ENCODE measurements around the gene KRT82.
A peak's percentile ranks its signal among the peaks of the same experiment; 100 is the strongest.
"Not testable (repeated sequence)": the region's sequence is repeated elsewhere in the genome, so short reads cannot be mapped to it uniquely, and the experiment has no call there.

The KRT82 gene

DNA sequence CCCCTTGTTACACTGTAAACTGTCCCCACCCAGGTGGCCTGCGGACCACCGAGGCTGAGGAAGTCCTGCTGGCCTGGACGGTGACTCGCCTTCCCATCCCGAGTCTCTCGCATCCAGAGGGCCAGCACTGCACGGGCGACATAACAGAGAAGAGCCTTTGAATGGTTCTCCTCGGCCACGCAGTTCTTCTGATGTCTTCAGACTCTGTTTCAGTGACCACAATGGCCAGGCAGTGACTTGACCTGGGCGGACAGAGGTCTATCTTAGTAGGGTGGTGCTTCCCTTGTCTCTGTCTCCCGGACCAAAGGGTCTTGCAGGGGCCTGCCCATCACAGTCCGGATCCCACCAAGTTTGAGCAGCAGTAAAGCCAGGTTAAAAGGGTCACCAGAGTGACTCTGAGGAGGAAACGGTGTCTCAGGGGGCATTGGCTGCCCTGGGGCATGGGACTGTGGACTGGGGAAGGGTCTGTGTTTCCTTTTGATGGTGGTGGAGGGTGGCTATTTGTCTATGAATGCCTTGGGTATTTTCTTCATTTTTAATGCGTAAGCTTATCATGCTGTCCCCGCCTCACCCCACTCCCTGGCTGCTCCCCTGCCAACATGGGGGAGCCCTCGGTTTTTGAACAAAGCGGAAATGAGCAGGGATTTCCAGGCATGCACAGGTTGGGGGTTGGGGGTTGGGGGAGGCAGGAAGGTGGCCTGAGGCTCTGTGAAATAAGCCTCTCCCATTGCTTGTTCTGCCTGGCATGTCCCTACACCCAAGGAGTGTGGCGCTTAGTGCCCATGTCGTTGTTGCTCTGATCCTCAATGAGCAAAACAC is 49.2 kb downstream of the KRT82 start:
- DNase-seq = no peak

DNA sequence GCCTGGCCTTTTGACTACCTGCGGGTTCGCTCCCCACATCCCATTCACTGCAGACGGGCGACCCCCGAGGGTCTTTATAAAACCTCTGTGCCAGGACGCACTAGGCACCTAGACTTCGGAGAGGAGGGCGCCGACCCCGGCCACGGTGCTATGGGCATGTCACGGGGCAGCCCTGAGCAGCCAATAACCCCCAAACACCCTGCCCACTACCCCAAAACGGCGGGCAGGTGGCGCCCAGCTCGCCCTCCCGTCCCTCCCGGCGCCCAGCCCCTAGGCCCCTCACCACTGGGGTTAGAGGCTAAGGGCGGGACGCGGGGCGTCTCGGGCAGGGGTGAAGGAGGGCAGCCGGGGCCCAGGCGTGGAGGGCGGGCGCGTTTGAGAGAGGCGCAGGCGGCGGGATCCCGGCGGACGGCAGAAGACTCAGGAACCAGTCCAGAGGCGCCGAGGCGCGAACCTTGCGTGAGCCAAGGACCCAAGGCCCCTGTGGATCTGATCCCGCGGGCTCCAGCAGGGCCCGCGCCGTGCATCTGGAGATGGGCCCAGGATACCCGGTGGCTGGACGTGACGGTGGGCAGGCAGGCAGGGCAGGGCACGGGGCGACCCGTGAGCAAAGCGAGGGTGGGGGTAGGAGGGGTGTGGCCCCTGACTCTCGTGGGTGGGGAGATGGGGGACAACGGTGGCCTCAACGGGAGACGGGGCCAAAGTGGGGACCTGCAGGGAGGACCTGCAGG is 49.9 kb downstream of the KRT82 start:
- no peak for DNase-seq

DNA sequence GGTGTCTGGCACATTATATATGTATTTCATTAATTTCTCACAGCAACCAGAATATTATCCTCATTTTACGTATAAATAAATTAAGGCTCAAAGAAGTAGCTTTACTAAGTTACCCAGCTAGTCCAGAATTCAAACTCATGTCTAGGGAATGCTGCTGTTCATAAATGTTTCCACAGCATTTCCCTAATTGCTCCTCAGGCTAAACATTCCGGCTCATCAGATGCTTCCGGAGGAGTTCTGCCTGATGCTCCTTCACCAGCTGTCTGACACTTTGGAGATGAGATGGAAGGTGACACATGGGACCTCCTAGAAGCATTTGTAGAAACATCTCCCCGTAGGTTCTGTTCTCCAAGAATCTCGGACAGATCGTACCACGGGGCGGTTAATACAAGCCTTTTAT is 51.0 kb downstream of the KRT82 start:
- no peak for DNase-seq

DNA sequence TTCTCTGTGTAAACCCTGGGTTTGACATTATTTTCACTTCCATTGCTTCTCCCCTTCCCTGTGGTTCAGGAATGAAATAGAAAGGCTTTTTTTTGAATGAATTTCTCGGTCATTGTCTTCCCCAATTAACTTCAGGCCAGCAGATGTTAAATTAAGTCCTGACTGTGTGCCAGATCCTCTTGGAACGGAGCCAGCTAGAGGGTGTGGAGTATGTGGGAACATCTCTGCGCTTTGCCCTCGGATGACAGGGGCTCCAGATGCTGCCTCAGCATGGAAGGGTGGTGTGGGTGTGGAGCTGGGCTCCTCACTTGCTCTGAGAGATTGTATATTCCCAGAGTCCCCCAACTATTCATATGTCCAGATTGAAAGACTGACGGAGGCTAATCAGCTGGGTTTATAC is 51.9 kb downstream of the KRT82 start:
- no peak for DNase-seq

DNA sequence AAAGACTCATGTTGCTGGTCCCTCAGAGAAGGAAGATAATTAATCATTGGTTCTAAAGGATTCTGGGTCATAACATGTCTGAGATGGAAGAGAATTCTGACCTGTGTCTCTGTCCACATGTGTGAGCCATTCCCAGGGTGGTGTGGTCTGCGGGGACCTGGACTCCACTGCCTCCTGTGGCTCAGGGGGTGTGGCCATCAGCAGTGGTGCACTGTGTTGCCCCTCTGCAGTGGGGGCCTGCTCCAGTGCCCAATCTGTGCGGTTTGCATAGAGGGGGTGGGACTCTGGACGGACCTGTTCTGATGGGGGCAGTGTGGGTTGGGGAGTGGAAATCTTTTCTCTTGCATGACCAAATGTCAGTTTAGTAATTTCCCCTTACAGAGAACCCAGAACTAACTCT is 52.4 kb downstream of the KRT82 start:
- DNase-seq = no peak

DNA sequence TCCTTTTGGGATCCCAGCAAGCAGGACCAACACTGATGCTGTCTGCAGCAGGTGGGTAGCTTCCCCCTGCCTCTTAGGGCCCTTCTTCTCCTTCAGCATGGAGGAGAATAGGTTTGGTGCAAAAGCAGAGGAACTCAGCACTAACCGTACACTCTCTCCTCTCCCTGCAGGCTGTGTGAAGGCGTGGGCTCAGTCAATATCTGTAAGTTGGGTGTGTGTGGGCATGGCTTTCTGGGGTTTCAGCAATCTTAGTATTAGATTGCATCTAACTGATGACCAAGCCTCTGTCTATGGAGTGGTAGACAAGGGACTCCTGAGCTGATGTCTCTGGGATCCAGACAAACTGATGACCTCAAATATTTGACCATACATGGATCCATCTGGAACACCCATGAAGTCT is 53.2 kb downstream of the KRT82 start:
- DNase-seq = no peak

DNA sequence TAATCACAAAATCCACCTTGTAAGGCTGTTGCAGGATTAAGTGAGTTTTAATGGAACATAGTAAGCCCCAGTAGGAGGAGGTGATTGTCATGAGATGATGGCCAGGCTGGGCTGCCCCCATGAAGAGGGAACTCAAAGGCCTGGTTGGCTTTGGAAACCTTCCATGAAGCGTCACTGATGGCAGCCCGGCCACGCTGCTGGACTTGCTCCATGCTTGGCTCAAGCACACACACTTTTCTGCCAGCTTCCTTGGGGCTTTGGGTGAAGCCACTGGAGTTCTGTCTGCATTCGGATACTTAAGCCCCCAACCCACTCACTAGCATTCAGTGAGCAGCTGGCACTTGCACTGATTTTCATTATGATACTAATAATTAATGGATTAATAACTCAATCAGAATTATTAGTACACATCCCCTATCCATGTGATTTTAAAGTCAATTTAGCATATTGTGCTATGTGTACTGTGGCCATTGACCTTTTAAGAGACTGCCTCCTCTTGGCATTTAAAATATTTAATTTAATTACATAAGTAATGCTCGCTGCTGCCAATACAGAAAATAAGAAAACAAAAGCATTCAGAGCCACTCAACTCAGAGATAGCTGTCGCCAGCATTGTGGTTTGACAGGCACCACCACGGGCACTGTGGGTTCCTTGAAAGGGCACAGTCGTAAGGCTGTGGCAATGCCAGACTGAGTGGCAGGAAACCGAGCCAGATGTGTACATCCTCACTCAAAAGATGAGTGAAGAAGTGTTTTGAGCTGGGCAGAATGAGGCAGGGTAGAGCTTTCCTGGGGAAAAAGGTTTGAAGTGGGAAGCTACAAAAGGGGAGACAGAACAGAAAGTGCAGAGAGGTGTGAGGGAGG is 54.7 kb downstream of the KRT82 start:
- DNase-seq = peak; percentile 54

DNA sequence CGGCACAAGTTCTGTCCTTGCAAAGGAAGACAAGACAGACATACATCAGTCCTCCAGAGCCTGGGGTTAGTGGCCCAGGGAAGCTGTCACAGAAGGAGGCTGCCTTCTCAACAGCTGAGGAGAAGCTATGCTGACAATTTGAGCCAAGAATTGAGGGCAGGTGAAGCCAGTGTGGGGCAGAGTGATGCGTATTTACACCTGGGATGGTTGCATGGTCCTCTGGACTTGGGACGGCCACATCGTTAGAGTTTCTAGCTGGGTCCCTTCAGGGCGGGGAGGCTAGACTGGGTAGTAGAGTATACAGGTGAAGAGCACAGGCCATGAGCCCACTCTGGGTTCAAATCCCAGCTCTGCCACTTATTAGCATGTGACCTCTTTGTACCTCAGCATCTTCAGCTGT is 55.3 kb downstream of the KRT82 start:
- DNase-seq = no peak

DNA sequence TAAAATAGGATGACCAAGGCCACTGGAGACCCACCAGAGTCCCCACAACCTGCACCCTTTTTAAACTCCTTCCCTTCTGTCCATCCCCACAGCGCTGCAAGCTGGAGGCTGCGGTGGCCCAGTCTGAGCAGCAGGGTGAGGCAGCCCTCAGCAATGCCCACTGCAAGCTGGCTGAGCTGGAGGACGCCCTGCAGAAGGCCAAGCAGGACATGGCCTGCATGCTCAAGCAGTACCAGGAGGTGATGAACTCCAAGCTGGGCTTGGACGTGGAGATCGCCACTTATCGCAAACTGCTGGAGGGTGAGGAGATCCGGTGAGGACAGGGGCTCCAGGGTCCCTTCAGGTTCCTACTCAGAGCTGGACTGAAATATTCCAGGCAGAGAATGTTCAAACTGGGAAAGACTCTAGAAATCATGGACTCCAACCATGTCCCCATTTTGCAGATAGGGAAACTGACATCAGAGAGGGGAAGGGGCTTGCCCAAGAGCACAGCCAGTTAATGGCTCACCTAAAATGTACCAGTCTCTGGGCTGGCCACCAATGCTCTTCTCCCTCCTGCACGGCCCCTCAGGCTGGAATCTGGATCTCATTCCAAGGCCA is 56.0 kb downstream of the KRT82 start:
- DNase-seq = no peak

DNA sequence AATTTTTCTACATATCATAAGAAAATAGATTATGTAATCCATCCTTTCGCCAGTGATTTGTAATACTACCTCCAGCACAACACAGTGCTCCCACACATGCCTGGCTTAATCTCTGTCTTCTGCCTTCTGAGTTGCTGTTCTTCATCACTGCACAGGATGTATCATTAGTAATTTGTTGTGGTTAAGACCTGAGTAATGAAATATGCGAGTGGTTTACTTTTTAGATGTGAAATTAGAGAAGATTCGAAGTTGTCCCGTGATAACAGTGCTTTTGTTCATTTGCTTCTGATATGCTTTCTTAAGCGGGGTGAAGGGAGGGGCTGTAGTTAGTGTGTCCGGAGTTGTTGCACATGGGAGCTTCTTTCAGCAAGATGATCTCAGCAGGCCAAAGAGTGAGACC is 56.9 kb downstream of the KRT82 start:
- DNase-seq = no peak

DNA sequence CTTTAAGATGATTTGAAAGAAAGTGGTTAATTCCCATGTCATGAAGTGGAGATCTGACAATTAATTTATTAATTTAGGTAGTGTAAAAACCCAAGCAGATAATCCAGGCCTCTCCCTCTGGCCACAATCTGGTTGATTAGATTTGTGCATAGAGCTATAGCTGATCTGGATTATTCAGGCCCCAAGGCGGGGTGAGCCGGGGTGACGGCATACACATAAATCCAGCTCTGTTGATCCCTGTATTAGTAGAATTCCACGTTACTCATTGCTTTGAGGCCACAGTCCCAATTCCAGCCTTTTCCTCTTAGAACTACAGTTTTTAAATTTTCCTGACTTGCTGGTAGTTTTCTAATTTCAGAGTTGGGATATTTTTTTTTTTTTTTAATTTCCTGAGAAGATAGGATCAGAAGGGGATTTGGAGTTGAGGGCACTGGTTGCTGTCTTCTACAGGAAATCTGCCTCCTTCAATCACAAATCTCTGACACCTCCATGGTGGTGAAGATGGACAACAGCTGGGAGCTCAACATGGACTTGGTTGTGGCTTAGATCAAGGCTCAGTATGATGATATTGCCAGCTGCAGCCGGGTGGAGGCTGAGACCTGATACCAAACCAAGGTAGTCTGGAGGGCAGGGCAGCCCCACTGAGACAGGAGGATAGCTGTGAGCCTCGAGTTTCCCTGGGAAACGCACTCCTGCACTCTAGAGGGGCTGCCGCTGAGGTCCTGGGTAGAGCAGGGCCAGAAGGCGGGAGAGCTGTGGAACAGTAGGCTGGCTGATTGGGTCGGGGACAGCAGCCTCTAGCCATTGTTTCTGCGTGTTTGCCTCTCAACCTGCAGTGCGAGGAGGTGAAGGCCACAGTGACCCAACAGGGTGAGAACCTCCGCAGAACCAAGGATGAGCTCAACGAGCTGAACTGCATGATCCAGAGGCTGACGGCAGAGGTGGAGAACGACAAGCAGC is 58.3 kb downstream of the KRT82 start:
- no peak for DNase-seq

DNA sequence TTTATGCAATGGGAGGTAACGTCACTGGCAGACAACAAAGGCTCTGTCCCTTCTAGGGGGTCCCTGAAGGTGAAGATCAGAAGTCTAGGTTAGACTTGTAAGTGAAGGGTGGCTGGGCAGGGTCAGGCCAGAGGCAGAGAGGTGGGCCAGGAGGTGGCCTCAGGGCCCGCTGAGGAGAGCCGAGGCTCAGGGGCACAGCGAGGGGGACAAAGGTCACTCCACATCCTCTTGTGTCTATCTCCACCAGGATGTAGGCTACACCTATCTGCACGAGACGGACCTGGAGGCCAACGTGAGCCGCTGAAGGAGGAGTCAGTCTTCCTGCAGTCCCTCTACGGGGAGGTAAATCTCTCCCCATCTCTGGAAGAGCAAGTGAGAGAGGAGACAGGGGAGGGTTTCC is 59.1 kb downstream of the KRT82 start:
- DNase-seq = no peak

DNA sequence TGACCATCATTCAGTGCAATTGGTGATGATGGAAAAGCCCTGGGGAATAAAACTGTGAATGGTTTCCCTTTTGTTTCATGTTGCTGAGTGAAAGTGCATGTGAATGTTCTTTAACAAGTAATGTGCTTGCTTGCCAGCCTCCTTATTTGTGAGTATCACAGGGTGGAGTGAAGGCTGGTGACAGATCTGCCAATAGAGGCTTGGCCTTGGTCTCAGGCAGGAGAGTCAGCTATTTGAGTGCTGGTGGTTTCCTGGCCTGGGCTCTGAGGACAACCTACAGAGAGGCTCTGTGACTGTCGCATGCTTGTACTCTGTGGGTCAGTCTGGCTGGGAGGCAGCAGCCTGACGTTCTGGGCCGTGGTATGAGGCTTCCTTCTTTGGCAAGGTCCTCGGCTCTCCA is 59.5 kb downstream of the KRT82 start:
- no peak for DNase-seq

DNA sequence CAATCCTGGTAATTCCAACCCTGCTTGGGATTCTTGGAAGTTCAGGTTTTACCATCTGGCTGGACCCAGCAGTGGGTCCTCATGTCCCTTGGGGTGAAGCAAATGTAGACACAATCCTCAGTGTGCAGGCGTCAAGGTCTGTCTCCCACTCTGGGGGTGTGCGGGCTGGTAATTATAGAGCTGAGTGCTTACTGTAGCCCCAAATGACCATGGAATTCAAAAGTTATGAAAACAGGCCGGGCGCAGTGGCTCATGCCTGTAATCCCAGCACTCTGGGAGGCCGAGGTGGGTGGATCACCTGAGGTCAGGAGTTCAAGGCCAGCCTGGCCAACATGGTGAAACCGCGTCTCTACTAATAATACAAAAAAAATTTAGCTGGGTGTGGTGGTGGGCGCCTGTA is 61.1 kb downstream of the KRT82 start:
- not testable (repeated sequence) for DNase-seq

DNA sequence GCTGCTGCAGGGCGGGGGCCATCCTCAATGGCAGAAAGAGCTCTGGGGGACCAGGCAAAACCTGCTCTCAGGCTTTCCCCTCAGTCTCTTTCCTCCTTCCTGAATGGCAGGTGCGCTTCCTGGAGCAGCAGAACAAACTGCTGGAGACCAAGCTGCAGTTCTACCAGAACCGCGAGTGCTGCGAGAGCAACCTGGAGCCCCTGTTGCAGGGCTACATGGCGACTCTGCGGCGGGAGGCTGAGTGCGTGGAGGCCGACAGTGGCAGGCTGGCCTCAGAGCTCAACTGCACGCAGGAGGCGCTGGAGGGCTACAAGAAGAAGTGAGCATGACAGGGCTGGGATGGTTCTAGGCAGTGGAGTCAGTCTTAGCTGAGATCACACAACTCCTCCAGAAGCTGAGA is 62.0 kb downstream of the KRT82 start:
- no peak for DNase-seq
